Measurements from ENCODE around the gene YY1.
"Not testable (repeated sequence)": the region's sequence is repeated elsewhere in the genome, so short reads cannot be mapped to it uniquely, and the experiment has no call there.

Gene YY1

DNA sequence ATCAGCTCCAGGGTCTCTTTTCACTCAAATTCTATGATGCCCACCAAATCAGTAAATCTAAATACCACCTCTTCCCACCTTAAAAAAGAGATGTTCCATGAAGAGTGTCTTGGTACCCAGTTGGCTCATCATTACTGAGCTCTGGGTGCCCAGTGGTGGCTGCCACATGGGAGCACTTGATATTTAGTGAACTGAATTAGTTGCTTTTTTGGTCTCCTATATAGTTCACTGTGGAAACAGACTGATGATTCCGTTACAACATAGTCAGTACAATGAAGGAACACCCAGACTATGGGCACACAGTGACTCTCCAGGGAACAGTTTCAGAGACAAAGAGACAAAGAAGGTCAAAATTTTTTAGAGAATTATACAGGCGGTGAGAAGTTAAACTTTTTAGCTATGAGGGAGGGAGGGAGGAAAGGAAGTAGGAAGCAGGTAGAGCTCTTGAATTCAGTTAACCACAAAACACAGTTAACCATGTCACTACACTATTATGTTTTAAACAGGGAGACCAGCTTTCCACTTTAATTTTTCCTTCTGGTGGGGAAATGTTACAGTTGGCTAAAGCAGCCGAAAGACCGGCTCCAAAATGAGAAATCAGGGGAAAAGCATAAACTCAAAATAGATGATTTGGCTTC lies 14.6 kb upstream of the YY1 start:
- H3K4me3 ChIP-seq (ENCODE audit: low read length), result no peak overlapping the region
- TF ChIP-seq, protein P1, sequence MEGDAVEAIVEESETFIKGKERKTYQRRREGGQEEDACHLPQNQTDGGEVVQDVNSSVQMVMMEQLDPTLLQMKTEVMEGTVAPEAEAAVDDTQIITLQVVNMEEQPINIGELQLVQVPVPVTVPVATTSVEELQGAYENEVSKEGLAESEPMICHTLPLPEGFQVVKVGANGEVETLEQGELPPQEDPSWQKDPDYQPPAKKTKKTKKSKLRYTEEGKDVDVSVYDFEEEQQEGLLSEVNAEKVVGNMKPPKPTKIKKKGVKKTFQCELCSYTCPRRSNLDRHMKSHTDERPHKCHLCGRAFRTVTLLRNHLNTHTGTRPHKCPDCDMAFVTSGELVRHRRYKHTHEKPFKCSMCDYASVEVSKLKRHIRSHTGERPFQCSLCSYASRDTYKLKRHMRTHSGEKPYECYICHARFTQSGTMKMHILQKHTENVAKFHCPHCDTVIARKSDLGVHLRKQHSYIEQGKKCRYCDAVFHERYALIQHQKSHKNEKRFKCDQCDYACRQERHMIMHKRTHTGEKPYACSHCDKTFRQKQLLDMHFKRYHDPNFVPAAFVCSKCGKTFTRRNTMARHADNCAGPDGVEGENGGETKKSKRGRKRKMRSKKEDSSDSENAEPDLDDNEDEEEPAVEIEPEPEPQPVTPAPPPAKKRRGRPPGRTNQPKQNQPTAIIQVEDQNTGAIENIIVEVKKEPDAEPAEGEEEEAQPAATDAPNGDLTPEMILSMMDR (IDR thresholded peaks at IDR 0.05; ENCODE audit: insufficient read depth, low read depth, low read length, missing control alignments), result no peak
- no peak for DNase-seq (ENCODE audit: low read depth)

GRCh38 chr14:100225169-100225568 lies 13.8 kb upstream of the YY1 start:
- DNase-seq (ENCODE audit: low read depth), result no peak
- H3K4me3 ChIP-seq (ENCODE audit: low read length), result no peak overlapping the region
- TF ChIP-seq, protein P1 (IDR thresholded peaks at IDR 0.05; ENCODE audit: insufficient read depth, low read depth, low read length, missing control alignments), result no peak

GRCh38 chr14:100230361-100230760 lies 8.6 kb upstream of the YY1 start:
- TF ChIP-seq, protein P1 (IDR thresholded peaks at IDR 0.05; ENCODE audit: insufficient read depth, low read depth, low read length, missing control alignments), result no peak
- no peak overlapping the region for H3K4me3 ChIP-seq (ENCODE audit: low read length)
- DNase-seq (ENCODE audit: low read depth), result no peak

GRCh38 chr14:100234511-100234910 lies 4.4 kb upstream of the YY1 start:
- TF ChIP-seq, protein P1 (IDR thresholded peaks at IDR 0.05; ENCODE audit: insufficient read depth, low read depth, low read length, missing control alignments), result no peak
- DNase-seq (ENCODE audit: low read depth), result no peak
- H3K4me3 ChIP-seq (ENCODE audit: low read length), result no peak overlapping the region

DNA sequence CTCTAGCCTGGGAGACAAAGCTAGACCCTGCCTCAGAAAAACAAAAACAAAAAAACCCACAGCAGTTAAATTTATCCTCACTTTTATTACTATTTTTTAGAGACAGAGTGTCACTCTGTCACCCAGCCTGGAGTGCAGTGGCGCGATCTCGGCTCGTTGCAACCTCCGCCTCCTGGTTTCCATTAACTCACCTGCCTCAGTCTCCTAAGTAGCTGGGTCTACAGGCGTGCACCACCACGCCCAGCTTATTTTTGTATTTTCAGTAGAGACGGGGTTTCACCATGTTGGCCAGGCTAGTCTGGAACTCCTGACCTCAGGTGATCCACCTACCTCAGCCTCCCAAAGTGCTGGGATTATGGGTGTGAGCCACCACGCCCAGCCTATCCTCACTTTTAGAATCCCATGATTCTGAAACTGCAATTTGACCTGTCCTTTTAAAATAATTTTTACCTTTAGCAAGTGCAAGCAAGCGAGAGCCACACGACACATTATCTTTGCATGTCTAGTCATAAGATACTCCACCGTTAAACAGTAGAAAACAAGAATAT lies 2.6 kb upstream of the YY1 start:
- DNase-seq (ENCODE audit: low read depth), result not testable (repeated sequence)
- H3K4me3 ChIP-seq (ENCODE audit: low read length), result peak overlapping the region; percentile 88

- no peak for DNase-seq (ENCODE audit: low read depth)
- H3K4me3 ChIP-seq (ENCODE audit: low read length), result peak overlapping the region; percentile 88
- TF ChIP-seq, protein P1 (IDR thresholded peaks at IDR 0.05; ENCODE audit: insufficient read depth, low read depth, low read length, missing control alignments), result no peak
Measured at GRCh38 chr14:100236881-100237280, 2.1 kb upstream of the YY1 start.

DNA sequence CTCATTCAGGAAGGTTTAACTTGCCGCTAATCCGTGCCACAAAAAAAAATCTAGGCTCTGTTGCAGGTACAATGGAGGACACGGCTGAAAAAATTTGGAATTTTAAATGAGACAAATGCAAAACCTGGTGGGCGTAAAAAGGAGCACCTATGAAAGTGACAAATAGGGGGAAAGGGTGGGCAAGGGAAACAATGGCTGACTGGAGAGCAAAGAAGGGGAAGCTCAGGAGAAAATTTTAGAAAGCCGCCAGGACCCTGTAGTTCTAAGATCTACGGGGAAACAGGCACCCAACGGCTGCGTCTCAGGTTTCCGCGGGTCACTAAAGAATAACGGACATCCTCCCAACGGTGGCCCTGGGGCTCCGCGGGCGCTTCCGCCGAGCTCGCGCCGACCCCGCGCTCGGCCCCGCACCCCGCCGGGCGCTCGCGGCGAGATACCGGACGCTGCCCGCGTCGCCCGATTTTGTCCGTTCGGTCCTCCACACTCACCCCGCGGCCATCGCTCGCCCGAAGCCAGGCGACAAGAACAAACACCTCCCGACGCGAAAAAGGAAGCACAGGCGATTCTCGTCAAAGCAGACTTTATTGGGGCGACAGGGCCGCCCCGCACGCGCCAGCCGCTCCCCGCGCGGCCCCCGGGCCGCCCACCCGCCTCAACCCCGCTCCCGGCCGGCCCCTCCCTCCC lies 1.1 kb upstream of the YY1 start:
- peak overlapping the region; percentile 88 for H3K4me3 ChIP-seq (ENCODE audit: low read length)
- TF ChIP-seq, protein P1 (IDR thresholded peaks at IDR 0.05; ENCODE audit: insufficient read depth, low read depth, low read length, missing control alignments), result no peak
- DNase-seq (ENCODE audit: low read depth), result peak; percentile 45

All from epithelial cell of esophagus (primary cell).